Ascending aorta (tissue), 2 donors: Measurements from ENCODE around the gene EIF4E3. TPM values are rescaled to one million over a fixed set of nuclear protein-coding genes. Genes with fewer than 3 reads are reported as not detected.

ENCODE experiments used
- DNase-seq, 2 donors: peaks; one replicate each; pipeline ENCODE4 v3.0.0-alpha.2; 2019; ENCODE audit warnings: low spot score in 2 of 2
- H3K27ac ChIP-seq, 2 donors: fragments of 200-600 bp; sonication (generic); one replicate each; pipeline ENCODE4 v1.5.1; 2016 to 2017; ENCODE audit warnings: mild to moderate bottlenecking in 1 of 2
- H3K27me3 ChIP-seq: fragments of 200-600 bp; sonication (generic); one replicate; pipeline ENCODE4 v1.5.1; 2017
- H3K36me3 ChIP-seq, 2 donors: fragments of 200-600 bp; sonication (generic); one replicate each; pipeline ENCODE4 v1.5.1; 2016
- H3K4me1 ChIP-seq, 2 donors: fragments of 200-600 bp; sonication (generic); one replicate each; pipeline ENCODE4 v1.5.1; 2016 to 2017; ENCODE audit warnings: mild to moderate bottlenecking in 1 of 2
- H3K4me3 ChIP-seq, 2 donors: fragments of 200-600 bp; sonication (generic); one replicate each; pipeline ENCODE4 v1.5.1; 2016 to 2017; ENCODE audit warnings: mild to moderate bottlenecking in 1 of 2
- H3K9me3 ChIP-seq, 2 donors: fragments of 200-600 bp; sonication (generic); one replicate each; pipeline ENCODE4 v1.5.1; 2016
- CTCF ChIP-seq, 3 experiments: fragments of 200-600 bp in 2 of 3; fragments of 450-650 bp in 1 of 3; sonication (generic) in 2 of 3; IDR thresholded peaks; one replicate each; pipeline ENCODE4 v1.5.1; 2016 to 2019; ENCODE audit warnings: antibody characterized with exemption in 3 of 3, mild to moderate bottlenecking in 1 of 3, moderate library complexity in 1 of 3
- intact Hi-C: fragments of 100-400 bp; cut with DNase I; formaldehyde crosslinking; loops from one replicate; pipeline ENCODE4 v1.15.1; 2023
- total RNA-seq: library from RNA; depleted of rRNA; stranded (reverse); fragments of >200 nt; gene quantifications from one replicate; pipeline ENCODE4 v1.1.0, GENCODE V29; 2016

EIF4E3 gene
- total RNA-seq, 1 donor from 2014 or later, result 4.4 TPM

GRCh38 chr3:71710906-71711494 lies 14.2 kb downstream of the EIF4E3 start:
- no peak for DNase-seq

GRCh38 chr3:71709908-71710511 lies 15.2 kb downstream of the EIF4E3 start:
- Histone ChIP-seq H3K27me3 (no peaks in the 10 kb centered on the region), H3K4me1 (no peaks in the 10 kb centered on the region), H3K9me3 (no peaks in the 10 kb centered on the region), H3K36me3 (peaks cover 0 to 9% of the 10 kb centered on the region in 2 donors), H3K4me3 (no peak overlapping the region), H3K27ac (no peak overlapping the region)
- no peak for DNase-seq
- no peak for TF ChIP-seq CTCF (IDR thresholded peaks at IDR 0.05)
- intact Hi-C loops, result no loop called here

More at GRCh38 chr3:71710906-71711494, 14.2 kb downstream of the EIF4E3 start:
- Histone ChIP-seq H3K27ac (no peak overlapping the region), H3K9me3 (no peaks in the 10 kb centered on the region), H3K36me3 (peaks cover 0 to 9% of the 10 kb centered on the region in 2 donors), H3K4me3 (no peak overlapping the region), H3K4me1 (no peaks in the 10 kb centered on the region), H3K27me3 (no peaks in the 10 kb centered on the region)
- intact Hi-C loops, result no loop called here
- TF ChIP-seq CTCF (IDR thresholded peaks at IDR 0.05), result peak; percentile 45 to 61 (median 49)

GRCh38 chr3:71708476-71709105 lies 16.6 kb downstream of the EIF4E3 start:
- H3K36me3 ChIP-seq, result peaks cover 0 to 12% of the 10 kb centered on the region in 2 donors
- TF ChIP-seq CTCF (IDR thresholded peaks at IDR 0.05), result no peak
- H3K4me1 ChIP-seq, result no peaks in the 10 kb centered on the region
- H3K27ac ChIP-seq, result no peak overlapping the region
- no peaks in the 10 kb centered on the region for H3K27me3 ChIP-seq
- no peaks in the 10 kb centered on the region for H3K9me3 ChIP-seq
- H3K4me3 ChIP-seq, result no peak overlapping the region
- no peak for DNase-seq
- intact Hi-C loops, result no loop called here

GRCh38 chr3:71707595-71707994 lies 17.6 kb downstream of the EIF4E3 start:
- H3K9me3 ChIP-seq, result no peaks in the 10 kb centered on the region
- no peak for TF ChIP-seq CTCF (IDR thresholded peaks at IDR 0.05)
- H3K36me3 ChIP-seq, result peaks cover 0 to 12% of the 10 kb centered on the region in 2 donors
- intact Hi-C loops, result no loop called here
- DNase-seq, result no peak
- no peak overlapping the region for H3K4me3 ChIP-seq
- H3K27me3 ChIP-seq, result no peaks in the 10 kb centered on the region
- no peak overlapping the region for H3K27ac ChIP-seq
- H3K4me1 ChIP-seq, result no peaks in the 10 kb centered on the region

- Histone ChIP-seq H3K4me3 (no peak overlapping the region), H3K27me3 (no peaks in the 10 kb centered on the region), H3K4me1 (no peaks in the 10 kb centered on the region), H3K36me3 (peaks cover 0 to 15% of the 10 kb centered on the region in 2 donors), H3K9me3 (no peaks in the 10 kb centered on the region), H3K27ac (no peak overlapping the region)
- DNase-seq, result no peak
- no peak for TF ChIP-seq CTCF (IDR thresholded peaks at IDR 0.05)
- intact Hi-C loops, result no loop called here
Measured at GRCh38 chr3:71705681-71706080, 19.5 kb downstream of the EIF4E3 start.
